Heart left ventricle (tissue), 16 donors: ENCODE data around the gene DMD. TPM values are rescaled to one million over a fixed set of nuclear protein-coding genes. Genes with fewer than 3 reads are reported as not detected.

Source experiments
- ATAC-seq, 4 donors: fragments of 200-7000 bp; cut with Tn5 transposase; one replicate each; pipeline ENCODE4 v1.9.1; 2020 to 2022; ENCODE audit warnings: moderate library complexity in 4 of 4, mild to moderate bottlenecking in 3 of 4, moderate number of reproducible peaks in 1 of 4
- DNase-seq, 5 donors: peaks; one replicate each; pipeline ENCODE4 v3.0.0-alpha.2; 2020
- H3K27ac ChIP-seq, 12 donors: fragments of 200-600 bp; sonication (generic) in 4 of 12; one replicate each; pipeline versions ENCODE4 v1.5.0 to v1.8.0; 2016 to 2022; ENCODE audit warnings: mild to moderate bottlenecking in 2 of 12
- H3K27me3 ChIP-seq, 9 donors: fragments of 200-600 bp; sonication (generic) in 2 of 9; one replicate each; pipeline versions ENCODE4 v1.5.1 to v1.8.0; 2016 to 2022; ENCODE audit warnings: mild to moderate bottlenecking in 3 of 9
- H3K36me3 ChIP-seq, 9 donors: fragments of 200-600 bp; sonication (generic) in 2 of 9; one replicate each; pipeline versions ENCODE4 v1.5.0 to v1.8.0; 2018 to 2022; ENCODE audit warnings: mild to moderate bottlenecking in 2 of 9
- H3K4me1 ChIP-seq, 12 donors: fragments of 200-600 bp; sonication (generic) in 4 of 12; one replicate each; pipeline versions ENCODE4 v1.5.0 to v1.8.0; 2016 to 2022; ENCODE audit warnings: mild to moderate bottlenecking in 3 of 12
- H3K4me3 ChIP-seq, 12 donors: fragments of 200-600 bp; sonication (generic) in 4 of 12; one replicate each; pipeline versions ENCODE4 v1.5.0 to v1.8.0; 2017 to 2022; ENCODE audit warnings: mild to moderate bottlenecking in 9 of 12, moderate library complexity in 4 of 12
- H3K9me3 ChIP-seq, 12 donors: fragments of 200-600 bp; sonication (generic) in 4 of 12; one replicate each; pipeline versions ENCODE4 v1.5.0 to v1.8.0; 2016 to 2022; ENCODE audit warnings: mild to moderate bottlenecking in 1 of 12
- POLR2A ChIP-seq, 2 donors: fragments of 450-650 bp; IDR thresholded peaks; one replicate each; pipeline ENCODE4 v1.6.1; 2017; ENCODE audit warnings: antibody characterized with exemption in 2 of 2, mild to moderate bottlenecking in 2 of 2, moderate library complexity in 2 of 2
- WGBS, 4 donors: extraction: QIAGEN DNeasy Blood & Tissue Kit in 2 of 4; methylation state at CpG; one replicate each; pipeline versions ENCODE4 v1.1.5 to v1.1.7; 2013 to 2018; 5-methylcytosine and 5-hydroxymethylcytosine counted together
- intact Hi-C, 10 donors: fragments of 100-400 bp; cut with DNase I; formaldehyde crosslinking; loops; one replicate each; pipeline versions ENCODE4 v1.11.1 to v1.14.2; 2022
- polyA plus RNA-seq, 2 donors: library from polyadenylated mRNA; stranded (reverse); fragments of 200-250 nt; gene quantifications; one replicate each; pipeline ENCODE4 v1.2.3, GENCODE V29; 2013
- total RNA-seq, 9 donors: library from RNA; depleted of rRNA in 2 of 9; stranded (reverse); fragments of >200 nt in 2 of 9; fragmentation: NEBNext Ultra II Directional in 3 of 9; extraction: Animal tissue kit (Norgen Biotek cat#: 25700) in 3 of 9; gene quantifications; one replicate each; pipeline versions ENCODE4 v1.1.0 to v1.2.4, GENCODE V29; 2016 to 2023
- TF ChIP-seq, protein P1 (sequence below), 12 donors: fragments of 200-600 bp; sonication (generic) in 4 of 12; IDR thresholded peaks; one replicate each; pipeline versions ENCODE4 v1.5.0 to v1.8.0; 2018 to 2022; ENCODE audit warnings: antibody characterized with exemption in 12 of 12, mild to moderate bottlenecking in 5 of 12
- donor health status: ischemic (EF 13 %, LVEDD 7.1; RV severe dilation, severe dysfunction).
- donor health status: healthy with polysubstance abuse.
- donor health status: DM: no; HTN: yes; CAD: no.
- donor health status: DM: no; HTN: no; CAD: no.
- donor health status: ischemic (EF 25% LVEDD 6.9; RV normal size, moderate dysfunction).
- donor health status: ischemic (EF 25% LVEDD 5.7; RV mildly dilated, moderate dysfunction).
- donor health status: healthy.
- donor health status: DM: yes; HTN: yes; CAD: no.
- donor health status: ischemic (EF 35%, LVEDD 5.7; RV mildly dilated, moderate dysfunction).
- donor health status: nonischemic (EF 11% LVEDD 7.7; RV severe dilation, severe dysfunction).
- donor health status: DM: yes; HTN: yes; CAD: no.
- donor health status: PGD.
- donor health status: ischemic (EF 29% LVEDD 5.4; RV normal size, mild dysfunction).
- donor health status: nonischemic (EF 23%, LVEDD 6.1; RV moderate dilation, normal function).

The DMD gene
- total and polyA plus RNA-seq, 11 donors: 34.7 to 236 (median 162) TPM

DNA sequence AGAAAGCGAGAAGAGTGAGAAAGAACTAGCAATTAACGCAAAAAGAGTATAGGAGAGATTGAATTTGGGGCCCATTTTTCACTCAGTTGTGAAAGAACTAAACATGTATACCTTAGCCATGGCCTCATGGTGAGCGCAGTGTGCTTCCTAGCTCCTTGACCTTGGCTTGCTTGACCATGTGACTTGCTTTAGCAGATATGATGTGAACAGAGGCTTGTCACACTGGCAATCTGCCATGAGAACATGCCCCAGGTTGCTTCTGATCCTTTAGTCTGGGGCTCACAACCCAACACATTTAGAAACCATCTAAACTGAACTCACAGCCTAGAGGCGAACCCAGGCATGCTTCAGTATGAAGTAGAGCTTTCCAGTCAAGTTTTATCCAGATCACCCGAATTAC lies 1879.4 kb downstream of the DMD start:
- peak overlapping the region in 5 of 12 donors; percentile 22 to 48 (median 32) for H3K27ac ChIP-seq
- peak in 3 of 4 donors; percentile 37 to 44 (median 37) for ATAC-seq

DNA sequence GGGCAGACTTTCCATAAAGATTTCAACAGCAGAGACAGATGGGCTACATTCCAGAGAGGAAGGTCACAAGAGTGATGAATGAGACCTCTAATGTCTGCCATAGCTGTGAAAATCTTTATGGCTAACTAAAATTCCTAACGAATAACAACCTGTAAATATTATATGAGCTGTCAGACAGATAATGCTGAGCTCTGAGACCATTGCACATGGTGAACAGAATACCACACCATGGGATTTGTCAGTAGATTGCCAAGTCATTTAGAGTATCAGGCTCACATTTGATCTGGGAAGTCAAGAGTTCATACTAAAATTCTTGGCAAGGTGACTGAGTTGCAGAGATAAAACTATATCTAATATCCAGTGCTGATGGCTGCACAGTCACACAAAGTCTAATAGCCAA lies 1880.3 kb downstream of the DMD start:
- DNase-seq (no peak), ATAC-seq (peak; percentile 51 to 68 (median 65))
- Histone ChIP-seq H3K4me3 (no peak overlapping the region), H3K27me3 (no peaks in the 10 kb centered on the region), H3K27ac (peak overlapping the region in 5 of 12 donors; percentile 10 to 48 (median 34)), H3K36me3 (no peaks in the 10 kb centered on the region), H3K9me3 (no peaks in the 10 kb centered on the region), H3K4me1 (peaks cover 0 to 7% (median 0%) of the 10 kb centered on the region in 12 donors)
- WGBS, 4 donors: 19 to 28% (median 26%) methylated on average over 1 of the region's 1 CpG
- intact Hi-C loops: no loop called here
- TF ChIP-seq, protein P1, sequence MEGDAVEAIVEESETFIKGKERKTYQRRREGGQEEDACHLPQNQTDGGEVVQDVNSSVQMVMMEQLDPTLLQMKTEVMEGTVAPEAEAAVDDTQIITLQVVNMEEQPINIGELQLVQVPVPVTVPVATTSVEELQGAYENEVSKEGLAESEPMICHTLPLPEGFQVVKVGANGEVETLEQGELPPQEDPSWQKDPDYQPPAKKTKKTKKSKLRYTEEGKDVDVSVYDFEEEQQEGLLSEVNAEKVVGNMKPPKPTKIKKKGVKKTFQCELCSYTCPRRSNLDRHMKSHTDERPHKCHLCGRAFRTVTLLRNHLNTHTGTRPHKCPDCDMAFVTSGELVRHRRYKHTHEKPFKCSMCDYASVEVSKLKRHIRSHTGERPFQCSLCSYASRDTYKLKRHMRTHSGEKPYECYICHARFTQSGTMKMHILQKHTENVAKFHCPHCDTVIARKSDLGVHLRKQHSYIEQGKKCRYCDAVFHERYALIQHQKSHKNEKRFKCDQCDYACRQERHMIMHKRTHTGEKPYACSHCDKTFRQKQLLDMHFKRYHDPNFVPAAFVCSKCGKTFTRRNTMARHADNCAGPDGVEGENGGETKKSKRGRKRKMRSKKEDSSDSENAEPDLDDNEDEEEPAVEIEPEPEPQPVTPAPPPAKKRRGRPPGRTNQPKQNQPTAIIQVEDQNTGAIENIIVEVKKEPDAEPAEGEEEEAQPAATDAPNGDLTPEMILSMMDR (IDR thresholded peaks at IDR 0.05): no peak
- TF ChIP-seq POLR2A (IDR thresholded peaks at IDR 0.05): no peak

More for the DNA sequence above, 1879.4 kb downstream of the DMD start:
- peak in 1 of 5 donors; percentile 30 for DNase-seq
- TF ChIP-seq POLR2A (IDR thresholded peaks at IDR 0.05): no peak
- TF ChIP-seq, protein P1 (IDR thresholded peaks at IDR 0.05): no peak
- H3K4me1 ChIP-seq: peaks cover 0 to 7% (median 0%) of the 10 kb centered on the region in 12 donors
- H3K9me3 ChIP-seq: no peaks in the 10 kb centered on the region
- H3K4me3 ChIP-seq: no peak overlapping the region
- intact Hi-C loops: no loop called here
- H3K27me3 ChIP-seq: no peaks in the 10 kb centered on the region
- WGBS, 4 donors: 56 to 89% (median 67%) methylated on average over 5 of the region's 5 CpGs
- no peaks in the 10 kb centered on the region for H3K36me3 ChIP-seq

- TF ChIP-seq, protein P1 (IDR thresholded peaks at IDR 0.05): no peak
- TF ChIP-seq POLR2A (IDR thresholded peaks at IDR 0.05): no peak
- WGBS, 4 donors: 74 to 94% (median 84%) methylated on average over 4 of the region's 4 CpGs
- no peaks in the 10 kb centered on the region for H3K27me3 ChIP-seq
- H3K9me3 ChIP-seq: no peaks in the 10 kb centered on the region
- ATAC-seq: no peak
- no peak overlapping the region for H3K4me3 ChIP-seq
- peaks cover 0 to 7% (median 0%) of the 10 kb centered on the region in 12 donors for H3K4me1 ChIP-seq
- intact Hi-C loops: loop anchor here in 1 of 10 donors (10.0 kb wide), 1 partner anchor 54 kb away; no protein-coding TSS in a partner anchor
- H3K27ac ChIP-seq: no peak overlapping the region
- DNase-seq: no peak
- H3K36me3 ChIP-seq: no peaks in the 10 kb centered on the region
Observed at GRCh38 chrX:31329298-31329697, 1882.1 kb downstream of the DMD start.

DNA sequence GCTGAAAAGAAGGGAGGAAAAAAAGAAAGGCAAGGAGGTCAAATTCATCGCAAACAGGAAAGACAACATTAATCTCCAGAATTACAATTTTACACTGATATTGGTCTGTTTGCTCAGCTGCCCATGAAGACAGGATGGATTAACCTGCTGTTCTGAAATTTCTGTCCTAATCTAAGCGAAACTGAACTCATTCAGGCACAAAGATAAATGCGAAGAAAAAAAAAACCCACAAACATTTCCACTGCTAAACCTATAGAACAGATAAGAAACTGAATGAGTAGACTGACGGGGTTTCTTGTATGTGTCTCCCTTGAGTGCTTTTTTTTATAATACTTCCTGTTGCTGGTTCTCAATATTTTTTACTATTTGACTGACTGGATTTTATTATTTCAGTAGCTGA lies 1887.7 kb downstream of the DMD start:
- DNase-seq (no peak), ATAC-seq (no peak)
- no peak for TF ChIP-seq POLR2A (IDR thresholded peaks at IDR 0.05)
- TF ChIP-seq, protein P1 (IDR thresholded peaks at IDR 0.05): no peak
- no peaks in the 10 kb centered on the region for H3K36me3 ChIP-seq
- H3K9me3 ChIP-seq: no peaks in the 10 kb centered on the region
- peaks cover 0 to 17% (median 0%) of the 10 kb centered on the region in 12 donors for H3K4me1 ChIP-seq
- no peak overlapping the region for H3K27ac ChIP-seq
- H3K27me3 ChIP-seq: no peaks in the 10 kb centered on the region
- 66 to 81% (median 73%) methylated on average over 4 of the region's 4 CpGs for WGBS, 4 donors
- intact Hi-C loops: loop anchor here in 1 of 10 donors (10.0 kb wide), 1 partner anchor 49 kb away; no protein-coding TSS in a partner anchor
- no peak overlapping the region for H3K4me3 ChIP-seq
